Epidermal melanocyte (primary cell): Measurements from ENCODE around the gene CDK14.

Experiments used
- DNase-seq: peaks from one replicate; pipeline ENCODE4 v3.0.0; 2011; ENCODE audit warnings: low spot score; ENCODE audit not compliant: insufficient read length

The CDK14 gene

DNA sequence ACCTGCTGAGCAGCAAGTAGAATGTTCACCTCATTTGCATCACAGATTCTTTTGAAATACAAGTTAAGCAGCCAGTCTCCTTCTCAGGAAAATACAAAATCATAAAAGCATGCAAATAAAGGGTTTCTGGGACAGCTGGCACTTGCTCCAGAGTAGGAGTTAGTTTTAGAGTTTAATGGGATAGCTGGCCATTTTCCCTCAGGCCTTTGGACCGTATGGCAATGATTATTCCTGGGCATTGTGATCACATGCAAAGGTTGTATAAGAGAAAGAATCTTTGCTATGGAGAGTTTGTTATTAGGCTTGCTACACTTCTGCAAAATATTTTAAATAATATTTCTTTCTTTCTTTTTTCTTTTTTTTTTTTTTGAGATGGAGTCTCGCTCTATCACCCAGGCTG is 240.8 kb downstream of the CDK14 start:
- DNase-seq = no peak

DNA sequence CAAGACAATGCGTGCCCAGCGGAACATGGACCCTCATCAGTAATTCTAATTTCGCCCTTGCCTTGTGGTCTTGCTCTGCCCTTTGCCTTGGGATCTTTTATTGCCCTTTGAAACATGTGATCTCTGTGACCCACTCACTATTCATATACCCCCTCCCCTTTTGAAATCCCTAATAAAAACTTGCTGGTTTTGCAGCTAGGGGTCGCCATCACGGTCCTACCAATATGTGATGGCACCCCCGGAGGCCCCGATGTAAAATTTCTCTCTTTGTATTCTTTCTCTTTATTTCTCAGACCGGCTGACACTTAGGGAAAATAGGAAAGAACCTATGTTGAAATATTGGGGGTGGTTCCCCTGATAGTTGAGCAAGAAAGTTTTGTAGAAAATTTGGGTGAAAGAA is 242.7 kb downstream of the CDK14 start:
- no peak for DNase-seq

DNA sequence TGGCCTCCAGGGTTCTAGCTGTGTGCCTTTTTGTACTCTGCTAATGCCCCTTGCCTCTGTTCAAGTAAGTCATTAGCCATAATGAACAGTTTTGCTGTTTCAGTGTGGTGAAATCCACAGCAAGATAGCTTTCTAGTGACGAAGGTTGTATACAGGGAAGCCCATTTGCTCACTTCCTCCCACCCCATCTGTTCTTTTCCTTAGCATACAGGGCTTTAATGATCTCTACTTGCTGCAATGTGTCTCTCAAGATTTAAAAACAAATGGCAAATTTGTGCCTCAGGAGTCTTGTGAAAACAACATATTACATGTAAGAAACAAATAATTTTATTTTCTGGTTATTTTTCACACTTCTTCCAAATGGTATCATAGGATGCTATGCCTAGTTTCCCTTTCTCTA is 243.2 kb downstream of the CDK14 start:
- no peak for DNase-seq

DNA sequence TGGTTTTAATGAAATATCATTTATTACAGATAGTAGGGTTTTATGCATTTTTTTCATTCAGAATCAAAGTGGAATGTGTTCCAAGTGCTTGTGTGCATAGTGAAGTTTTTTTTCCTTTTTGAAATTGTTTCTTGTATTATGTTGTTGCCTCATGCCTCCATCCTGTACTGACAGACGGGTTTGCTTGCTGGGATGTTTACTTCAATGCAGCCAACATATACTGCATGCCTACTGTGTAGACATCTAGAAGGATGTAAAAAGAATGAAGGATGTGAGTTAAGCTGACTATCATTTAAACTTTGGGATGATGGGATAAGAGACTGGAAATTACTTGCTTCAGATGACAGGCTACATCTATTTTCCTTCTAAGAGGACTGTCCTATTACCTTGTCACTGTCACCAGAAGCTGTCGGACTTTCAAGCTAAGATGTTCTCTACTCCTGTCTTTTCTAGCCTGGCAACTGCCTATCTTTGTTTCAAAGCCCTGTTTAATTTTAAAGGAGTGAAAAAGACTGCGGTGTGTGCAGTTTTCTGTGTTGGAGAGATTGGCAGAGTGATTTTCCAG is 243.7 kb downstream of the CDK14 start:
- DNase-seq = no peak

DNA sequence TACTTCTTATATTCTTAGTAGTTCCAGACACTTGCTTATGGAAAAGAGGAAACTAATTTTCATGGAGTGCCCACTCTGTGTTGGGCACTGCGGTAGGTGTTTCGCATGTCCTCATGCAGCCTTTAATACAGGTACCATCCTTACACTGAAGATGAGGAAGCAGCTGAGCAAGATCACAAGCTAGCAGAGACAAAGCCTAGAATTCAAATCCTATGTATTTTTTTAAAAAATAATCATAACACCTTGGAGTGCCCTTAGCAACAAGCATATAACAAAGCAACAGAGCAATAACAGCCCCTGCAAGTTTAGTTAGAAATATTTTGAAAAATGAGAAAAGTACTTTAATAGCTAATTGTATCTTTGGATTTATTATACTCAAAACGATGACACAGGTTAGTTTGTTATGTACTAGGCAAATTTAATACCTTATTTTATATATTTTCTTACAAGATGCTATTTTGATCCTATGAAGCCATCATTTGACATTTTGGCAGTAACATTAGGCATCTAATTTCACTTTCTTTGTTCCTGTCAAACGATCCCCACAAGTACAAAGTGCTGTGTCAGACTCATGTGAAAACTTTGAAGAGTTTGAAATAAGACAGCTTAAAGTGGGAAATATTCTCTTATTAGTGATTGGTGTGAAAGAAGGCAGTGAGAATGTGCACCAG is 245.8 kb downstream of the CDK14 start:
- no peak for DNase-seq

DNA sequence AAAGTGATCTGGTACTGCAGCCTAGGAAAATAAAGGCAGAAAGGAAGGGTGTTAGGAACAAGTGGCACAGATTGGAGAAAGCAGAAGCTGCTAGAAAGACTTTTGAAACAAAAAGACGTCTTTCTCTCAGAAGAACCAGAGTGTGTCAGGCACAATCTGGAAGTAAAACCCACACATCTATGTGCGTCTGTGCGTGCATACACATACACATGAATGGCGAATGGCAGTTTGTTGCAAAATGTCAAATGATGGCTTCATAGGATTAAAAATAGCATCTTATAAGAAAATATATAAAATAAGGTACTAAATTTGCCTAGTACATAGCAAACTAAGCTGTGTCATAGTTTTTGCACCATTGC is 246.3 kb downstream of the CDK14 start:
- no peak for DNase-seq

DNA sequence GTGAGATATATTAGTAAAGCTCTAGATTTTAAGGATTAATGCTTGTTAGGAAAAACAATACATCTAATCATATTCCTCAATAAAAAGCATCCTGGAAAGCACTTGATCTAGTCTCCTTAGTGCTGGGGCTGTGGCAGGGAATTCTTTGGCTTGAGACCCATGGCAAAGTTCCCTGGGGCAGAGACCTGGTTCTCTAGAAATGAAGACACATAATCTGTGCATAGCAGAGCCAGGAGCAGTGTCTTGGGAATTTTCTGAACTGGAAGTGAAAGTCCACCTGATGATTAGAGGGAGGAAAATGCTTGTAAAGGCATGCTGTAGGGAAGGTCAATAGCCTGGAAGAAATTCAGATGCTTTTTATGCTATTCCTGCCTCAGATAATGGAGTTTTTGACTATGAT is 247.4 kb downstream of the CDK14 start:
- no peak for DNase-seq

DNA sequence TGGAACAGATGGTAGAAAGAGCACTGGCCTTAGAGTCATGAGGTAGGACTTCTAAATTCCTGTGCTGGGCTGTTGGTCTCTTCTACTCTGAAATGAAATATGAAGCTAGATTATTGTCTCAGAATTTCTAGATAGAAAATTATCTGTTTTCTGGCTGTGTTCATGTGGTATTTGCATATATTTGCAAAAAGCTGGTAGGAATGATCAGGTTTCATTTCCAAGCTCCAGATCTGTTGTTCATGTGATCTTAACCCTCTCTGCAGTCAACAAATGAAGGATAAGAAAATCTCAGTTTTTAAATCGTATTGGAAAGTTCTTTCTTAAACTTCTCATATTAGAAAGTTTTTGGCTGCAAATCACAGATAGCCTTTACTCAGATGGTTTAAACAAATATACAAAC is 248.3 kb downstream of the CDK14 start:
- no peak for DNase-seq

DNA sequence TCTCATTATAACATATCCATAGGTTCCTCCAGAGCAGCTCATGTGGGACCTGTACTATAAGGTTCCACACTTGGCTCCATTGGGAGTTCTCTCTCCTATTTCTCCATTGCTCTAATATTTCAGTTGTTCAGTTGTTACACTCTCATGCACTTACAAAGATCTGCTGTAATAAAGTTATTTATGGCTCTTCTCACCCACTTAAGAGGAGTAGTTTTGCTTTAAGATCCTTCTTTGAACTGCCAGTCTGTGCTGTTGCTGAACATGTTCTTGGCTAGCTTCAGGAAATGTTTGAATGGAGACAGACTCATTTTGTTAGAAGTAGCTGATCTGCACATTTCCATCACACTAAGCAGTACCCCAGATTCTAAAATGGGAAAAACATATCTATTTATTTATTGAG is 250.1 kb downstream of the CDK14 start:
- DNase-seq = no peak

DNA sequence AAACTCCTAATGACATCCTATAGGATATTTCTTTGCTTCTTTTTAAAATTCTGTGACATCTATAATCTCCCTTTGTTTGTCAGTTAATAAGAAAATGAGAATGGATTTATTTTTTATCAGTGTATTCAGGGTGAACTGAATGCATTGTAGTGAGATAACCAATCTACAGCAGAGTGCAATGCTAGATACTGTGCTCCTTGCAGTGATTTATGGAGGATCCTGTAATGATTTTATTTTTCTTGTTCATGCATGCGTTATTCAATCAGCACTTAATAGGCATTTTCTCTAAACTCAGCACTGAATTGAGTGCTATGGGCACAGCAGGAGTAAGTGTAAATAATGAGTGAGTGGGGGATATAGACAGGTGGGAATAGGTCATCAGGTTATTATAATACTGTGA is 253.9 kb downstream of the CDK14 start:
- DNase-seq = no peak

DNA sequence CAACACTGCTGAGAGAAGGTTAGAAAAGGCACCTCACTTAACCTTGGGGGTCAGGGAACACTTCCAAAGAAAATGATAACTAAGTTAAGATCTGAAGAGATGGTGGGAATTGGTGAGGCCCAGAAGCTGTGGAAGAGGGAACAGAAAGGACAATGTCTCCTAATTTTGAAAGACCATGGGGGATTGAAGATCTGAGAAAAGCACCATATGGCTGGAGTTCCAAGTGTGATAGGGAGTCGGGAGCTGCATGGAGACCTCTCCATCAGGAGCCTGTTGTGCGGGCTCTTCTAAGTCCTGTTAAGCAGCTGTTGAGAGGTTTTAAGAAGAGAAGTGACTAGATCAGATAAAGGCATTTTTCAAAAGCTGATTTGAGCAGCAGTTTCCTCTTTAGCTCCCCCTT is 254.3 kb downstream of the CDK14 start:
- no peak for DNase-seq

DNA sequence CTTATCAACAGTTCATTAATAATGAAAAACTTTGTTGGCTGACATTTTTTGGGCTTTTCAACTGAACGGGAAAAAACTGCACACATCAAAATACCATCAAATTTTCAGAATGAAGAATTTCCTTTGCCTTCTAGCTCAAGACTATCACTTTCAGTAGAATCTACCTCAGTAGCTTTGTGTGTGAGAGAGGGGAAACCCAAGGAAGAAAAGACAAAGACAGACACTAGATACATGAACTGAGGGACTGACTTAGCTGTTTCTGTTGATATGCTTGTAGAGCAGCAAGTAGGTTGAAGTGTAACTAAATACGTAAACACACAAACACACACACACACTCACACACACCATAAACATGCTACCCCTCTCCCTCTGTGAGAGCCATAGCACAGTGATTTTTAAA is 257.1 kb downstream of the CDK14 start:
- no peak for DNase-seq

DNA sequence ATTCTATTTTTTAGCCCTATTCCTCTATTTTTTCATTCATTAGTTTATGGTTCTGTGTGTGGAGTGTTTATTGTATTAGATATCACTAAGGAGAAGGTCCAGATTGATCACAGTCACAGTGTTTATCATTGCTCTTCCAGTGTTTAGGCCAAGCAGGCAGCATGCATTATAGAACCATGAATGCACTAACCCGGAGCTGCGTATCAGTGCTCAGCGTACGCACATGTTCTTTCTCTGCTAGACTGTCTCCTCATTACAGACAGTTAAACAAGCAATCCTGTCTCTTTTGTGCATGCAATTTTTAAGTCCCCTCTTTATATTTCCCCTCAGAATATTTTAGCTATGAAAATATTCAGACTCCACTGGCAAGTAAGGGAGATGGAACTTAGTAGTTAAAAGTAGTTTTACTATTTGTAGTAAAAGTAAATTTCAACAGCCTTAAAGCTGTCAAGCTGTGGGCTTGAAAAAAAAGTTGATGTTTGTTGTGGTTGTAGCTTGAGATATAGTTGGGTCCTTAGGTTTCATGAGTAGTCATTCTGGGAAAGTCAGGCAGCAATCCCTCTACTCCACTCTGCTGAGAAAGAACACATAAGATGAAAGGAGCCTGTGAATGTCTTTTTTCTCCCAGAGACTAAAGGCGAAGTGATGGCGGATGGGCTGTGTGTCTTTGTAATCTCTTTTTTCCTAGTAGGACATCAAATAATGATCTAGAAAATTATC is 260.4 kb downstream of the CDK14 start:
- DNase-seq = no peak

DNA sequence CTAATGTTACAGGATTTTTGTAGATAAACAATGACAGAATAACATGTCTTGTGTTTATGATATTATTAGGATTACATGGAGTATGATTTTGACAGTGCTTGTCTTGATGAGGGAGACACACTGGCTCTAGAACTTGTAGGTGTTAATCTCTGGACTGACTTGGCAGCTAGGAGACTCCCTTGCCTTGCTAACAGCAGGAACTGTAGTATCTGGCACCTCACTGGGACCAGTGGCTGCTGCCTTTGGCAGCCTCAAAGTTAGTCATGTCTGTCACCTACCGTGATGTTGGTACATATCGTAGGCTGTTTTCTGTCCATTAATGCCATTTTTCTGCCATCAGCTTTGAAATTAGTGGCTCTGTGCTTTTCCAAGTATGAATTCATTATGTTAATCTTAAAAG is 261.5 kb downstream of the CDK14 start:
- no peak for DNase-seq

DNA sequence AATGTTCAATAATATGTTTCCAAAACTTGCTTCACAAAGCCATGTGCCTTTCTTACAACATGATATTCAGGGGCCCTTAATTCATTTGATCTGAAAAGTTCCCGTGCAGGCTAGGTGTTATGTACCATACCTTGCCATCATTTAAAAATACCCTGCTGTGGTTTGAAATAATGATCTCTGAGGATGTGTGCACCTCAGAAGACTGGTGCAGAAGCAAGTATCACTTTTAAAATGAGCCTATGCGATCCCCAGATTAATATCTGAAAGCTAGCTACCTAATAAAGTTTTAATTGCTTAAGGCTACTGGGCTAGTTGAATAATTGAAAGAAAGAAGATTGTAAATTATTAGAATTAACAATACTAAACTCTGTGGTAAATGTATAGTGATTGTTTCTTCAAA is 262.4 kb downstream of the CDK14 start:
- DNase-seq = no peak

DNA sequence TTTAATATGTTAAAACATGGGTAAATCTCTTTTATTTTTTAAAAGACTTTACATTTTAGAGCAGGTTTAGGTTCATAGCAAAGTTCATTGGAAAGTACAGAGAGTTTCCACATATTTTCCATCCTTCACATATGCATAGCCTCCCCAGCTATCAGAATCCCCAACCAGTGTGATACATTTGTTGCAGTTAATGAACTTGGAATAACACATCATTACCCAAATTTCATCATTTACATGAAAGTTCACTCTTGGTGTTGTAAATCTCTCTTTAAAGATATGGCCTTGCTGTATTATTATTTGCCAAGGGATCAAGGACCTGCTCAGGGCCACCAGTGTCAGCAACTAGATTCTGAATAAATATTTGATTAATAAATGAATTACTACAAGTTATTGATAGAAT is 263.4 kb downstream of the CDK14 start:
- DNase-seq = no peak

DNA sequence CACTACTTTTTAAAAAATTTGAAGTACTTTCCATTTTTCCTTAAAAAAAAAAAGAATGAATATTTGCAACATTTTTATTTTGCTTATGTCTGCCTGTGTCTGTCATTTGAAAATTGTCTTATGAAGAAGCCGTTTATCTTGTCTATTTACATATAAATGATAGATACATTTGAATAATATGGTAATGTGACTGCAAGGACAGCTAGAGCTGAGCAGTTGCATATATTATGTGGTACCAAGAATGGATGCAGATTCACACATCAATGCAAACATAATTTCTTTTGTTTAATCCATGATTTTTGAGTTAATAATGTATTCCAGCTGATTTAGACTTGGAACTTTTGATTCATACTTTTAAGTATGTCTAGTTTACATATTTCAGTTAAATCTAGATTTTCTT is 268.0 kb downstream of the CDK14 start:
- DNase-seq = no peak

DNA sequence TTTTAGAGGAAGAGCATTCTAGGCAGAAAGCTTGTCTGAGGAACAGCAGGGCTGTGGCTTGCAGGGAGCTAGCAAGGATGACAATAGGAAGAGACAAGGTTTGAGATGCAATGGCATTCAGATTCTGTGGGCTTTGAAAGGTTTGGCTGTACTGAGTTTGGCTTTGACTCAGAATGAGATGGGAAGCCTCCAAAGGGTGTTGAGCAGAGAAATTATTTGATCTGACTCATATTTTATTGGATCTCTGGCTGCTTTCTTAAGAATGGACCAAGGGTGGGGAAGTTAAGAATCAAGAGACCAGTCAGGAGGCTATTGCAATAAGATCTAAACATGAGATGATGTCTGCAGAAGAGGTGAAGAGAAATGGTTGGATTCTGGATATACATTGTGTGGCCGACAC is 273.2 kb downstream of the CDK14 start:
- no peak for DNase-seq

DNA sequence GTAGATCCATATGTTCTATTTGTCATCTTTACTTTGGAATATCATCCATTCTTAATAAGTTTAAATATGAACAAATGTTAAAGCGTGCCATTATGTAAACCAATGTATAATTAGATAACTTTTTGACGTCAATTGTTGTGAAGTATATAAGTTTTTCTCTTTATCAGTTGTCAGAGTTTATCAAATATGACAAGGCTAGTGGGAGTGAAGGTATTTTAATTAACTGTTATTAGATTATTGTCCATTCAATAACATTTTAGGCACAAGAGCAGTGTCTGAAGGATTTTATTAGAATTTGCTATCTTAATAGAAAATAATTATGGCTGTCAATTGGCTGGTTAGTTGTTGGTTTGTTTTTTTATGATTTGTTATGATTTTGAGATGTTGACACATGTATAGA is 280.6 kb downstream of the CDK14 start:
- no peak for DNase-seq

DNA sequence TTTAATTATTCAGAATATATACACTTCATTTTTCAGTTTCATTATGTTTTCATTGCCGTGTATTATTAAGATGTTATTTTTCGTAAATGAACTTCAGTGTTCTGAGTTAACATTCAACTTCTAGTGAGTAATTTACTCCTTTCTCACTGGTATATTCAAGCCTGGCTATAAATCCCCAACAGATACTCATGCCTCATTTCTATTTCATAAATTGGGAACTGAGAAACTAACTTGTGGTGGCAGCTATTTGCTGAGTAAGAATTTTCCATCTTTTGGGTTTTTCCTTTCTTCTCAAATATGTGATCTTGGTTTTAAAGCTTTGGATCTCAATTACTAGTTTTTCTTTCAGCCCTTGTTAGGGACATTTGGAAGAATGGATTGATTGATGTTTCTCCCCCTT is 281.1 kb downstream of the CDK14 start:
- DNase-seq = no peak

DNA sequence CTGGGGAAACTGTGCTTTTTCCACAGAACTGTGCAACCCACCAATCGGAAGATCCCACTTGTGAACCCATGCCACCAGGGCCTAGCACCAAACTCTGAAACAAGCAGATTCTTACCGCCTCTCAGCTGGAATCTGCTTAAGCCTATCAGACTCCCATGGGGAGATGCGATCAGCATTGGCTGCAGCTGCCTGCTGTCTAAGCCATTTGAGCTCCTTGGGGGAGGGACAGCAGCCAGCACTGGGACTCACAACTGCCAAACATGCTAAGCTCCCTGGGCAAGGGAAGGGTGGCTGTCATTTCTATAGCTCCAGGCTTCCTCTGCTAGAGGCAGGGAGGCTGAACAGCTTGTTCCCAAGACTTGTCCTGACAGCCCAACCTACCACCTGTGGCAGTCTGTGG is 283.8 kb downstream of the CDK14 start:
- no peak for DNase-seq

DNA sequence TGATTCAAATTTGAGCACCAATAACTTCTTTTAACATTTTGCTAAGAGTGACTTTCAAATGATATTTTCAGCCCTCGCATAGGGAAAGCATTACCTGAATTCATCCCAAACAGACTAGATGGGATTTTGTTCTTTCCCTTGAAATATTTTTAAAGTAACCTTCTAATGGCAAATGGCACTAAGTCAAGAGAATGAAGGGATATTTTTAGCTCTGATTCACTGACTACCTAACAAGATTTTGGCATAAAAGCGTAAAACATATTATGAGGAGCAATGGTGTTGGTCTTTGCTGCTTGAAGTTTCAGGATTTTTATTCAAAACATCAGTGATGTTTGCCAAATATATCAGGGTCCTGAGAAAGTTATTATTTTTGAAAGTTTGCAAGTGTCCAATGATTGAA is 290.3 kb downstream of the CDK14 start:
- DNase-seq = no peak

DNA sequence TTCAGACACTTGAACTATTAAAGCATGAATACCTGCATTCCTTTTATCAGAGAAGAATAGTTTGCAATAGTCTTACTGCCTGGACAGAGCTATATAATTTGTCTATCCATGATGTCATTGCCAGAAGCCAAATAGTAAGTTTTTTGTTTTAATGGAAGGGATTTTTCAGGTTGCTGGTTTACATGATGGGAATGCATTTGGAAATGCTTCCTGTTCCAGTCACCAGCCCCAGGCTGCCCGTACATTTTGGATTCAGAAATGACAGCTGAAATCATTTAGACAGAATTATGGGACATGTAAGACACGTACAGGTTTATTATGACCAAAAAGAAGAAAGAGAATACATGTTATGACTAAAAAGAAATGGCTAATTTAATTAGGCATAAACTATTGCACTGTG is 293.1 kb downstream of the CDK14 start:
- no peak for DNase-seq
